WI38 (cell line): ENCODE data around the gene NUDT2.
"Not testable (repeated sequence)": the region's sequence is repeated elsewhere in the genome, so short reads cannot be mapped to it uniquely, and the experiment has no call there.

Experiments
- H3K4me3 ChIP-seq: 2 replicates; pipeline ENCODE4 v1.5.1; 2011; ENCODE audit warnings: low read depth, mild to moderate bottlenecking, control low read depth, low read length
- TF ChIP-seq, protein P1 (sequence below): IDR thresholded peaks from 2 replicates; pipeline ENCODE4 v1.5.1; 2012; ENCODE audit warnings: low read depth, mild to moderate bottlenecking, control low read depth, low read length

The NUDT2 gene

GRCh38 chr9:34346873-34347799 is 17.8 kb downstream of the NUDT2 start:
- TF ChIP-seq, protein P1, sequence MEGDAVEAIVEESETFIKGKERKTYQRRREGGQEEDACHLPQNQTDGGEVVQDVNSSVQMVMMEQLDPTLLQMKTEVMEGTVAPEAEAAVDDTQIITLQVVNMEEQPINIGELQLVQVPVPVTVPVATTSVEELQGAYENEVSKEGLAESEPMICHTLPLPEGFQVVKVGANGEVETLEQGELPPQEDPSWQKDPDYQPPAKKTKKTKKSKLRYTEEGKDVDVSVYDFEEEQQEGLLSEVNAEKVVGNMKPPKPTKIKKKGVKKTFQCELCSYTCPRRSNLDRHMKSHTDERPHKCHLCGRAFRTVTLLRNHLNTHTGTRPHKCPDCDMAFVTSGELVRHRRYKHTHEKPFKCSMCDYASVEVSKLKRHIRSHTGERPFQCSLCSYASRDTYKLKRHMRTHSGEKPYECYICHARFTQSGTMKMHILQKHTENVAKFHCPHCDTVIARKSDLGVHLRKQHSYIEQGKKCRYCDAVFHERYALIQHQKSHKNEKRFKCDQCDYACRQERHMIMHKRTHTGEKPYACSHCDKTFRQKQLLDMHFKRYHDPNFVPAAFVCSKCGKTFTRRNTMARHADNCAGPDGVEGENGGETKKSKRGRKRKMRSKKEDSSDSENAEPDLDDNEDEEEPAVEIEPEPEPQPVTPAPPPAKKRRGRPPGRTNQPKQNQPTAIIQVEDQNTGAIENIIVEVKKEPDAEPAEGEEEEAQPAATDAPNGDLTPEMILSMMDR: no peak
- no peak overlapping the region for H3K4me3 ChIP-seq

GRCh38 chr9:34347800-34348158 is 18.4 kb downstream of the NUDT2 start:
- TF ChIP-seq, protein P1: no peak
- H3K4me3 ChIP-seq: no peak overlapping the region

GRCh38 chr9:34349324-34349723 is 20.0 kb downstream of the NUDT2 start:
- TF ChIP-seq, protein P1: no peak
- no peak overlapping the region for H3K4me3 ChIP-seq

- not testable (repeated sequence) for H3K4me3 ChIP-seq
These were observed 22.8 kb downstream of the NUDT2 start for GRCh38 chr9:34352122-34352652.

- not testable (repeated sequence) for H3K4me3 ChIP-seq
These were observed 23.6 kb downstream of the NUDT2 start for GRCh38 chr9:34352957-34353356.

DNA sequence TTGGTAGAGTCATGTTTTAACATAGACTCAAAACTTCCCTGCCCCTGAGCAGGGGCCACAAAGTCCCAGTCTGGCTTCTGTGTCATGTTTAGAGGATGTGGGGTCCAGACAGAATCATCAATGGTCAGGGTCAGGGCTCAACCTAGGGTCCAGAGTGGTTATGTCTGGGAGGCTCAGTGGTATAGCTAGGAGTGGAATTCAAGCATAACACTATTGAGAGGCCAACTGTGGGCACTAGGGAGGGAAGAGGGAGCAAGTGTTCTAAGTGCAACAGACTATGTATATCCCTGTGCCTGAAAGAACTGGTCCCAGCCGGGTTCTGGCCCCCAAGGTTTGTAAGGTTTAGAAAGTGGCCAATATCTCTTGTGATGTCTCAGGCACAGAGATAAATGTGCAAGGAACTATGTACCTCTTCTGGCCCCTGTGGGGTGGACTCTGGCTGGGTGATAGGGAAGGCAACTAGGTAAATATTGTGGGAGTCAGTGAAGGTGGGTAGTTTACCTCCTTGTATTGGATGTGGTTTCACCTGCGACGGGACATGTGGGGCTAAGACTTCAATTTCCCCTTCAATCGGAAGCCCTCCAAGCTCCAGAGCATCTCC is 33.3 kb downstream of the NUDT2 start:
- TF ChIP-seq, protein P1: no peak
- no peak overlapping the region for H3K4me3 ChIP-seq

DNA sequence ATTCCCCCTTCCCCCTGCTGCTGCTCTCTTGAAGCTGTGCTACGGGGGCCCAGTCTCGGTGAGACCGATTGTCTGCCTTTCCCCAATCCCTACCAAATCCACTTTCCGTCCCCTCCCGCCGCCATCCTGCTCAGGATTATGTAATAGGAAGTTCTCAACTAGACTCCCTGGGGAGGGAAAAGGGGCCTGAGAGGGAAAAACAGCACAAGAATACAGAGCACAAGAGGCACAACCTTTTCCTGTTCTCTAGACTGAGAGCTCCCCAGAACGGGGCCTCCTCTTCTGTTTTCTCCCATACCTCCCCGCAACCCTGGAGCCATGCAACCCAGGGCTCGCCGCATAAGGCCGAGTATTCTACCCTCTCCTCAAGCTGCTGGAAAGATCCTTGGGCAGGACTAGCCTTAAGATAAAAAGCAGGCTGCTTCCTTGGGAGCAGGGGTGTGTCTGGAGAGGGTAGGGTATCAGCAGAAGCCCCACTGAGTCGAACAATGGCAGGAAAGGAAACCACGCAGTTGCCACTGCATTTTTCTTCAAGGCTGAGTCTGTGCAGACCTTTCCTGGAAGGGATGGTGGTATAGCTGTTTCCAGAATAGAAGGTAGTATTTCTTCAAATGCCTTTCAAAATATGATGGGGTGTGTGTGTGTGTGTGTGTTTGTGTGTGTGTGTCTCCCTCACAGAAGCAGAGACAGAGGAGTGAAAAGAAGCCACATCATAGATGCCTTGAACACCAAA is 34.4 kb downstream of the NUDT2 start:
- H3K4me3 ChIP-seq: no peak overlapping the region

More for the DNA sequence above, 34.4 kb downstream of the NUDT2 start:
- TF ChIP-seq, protein P1: no peak
